ENCODE results near the gene PLLP. TPM values are rescaled to one million over a fixed set of nuclear protein-coding genes. Genes with fewer than 3 reads are reported as not detected.
"Not testable (repeated sequence)": the region's sequence is repeated elsewhere in the genome, so short reads cannot be mapped to it uniquely, and the experiment has no call there.

Gene PLLP
- total RNA-seq, 1 donor from 2014 or later = 3.3 TPM

DNA sequence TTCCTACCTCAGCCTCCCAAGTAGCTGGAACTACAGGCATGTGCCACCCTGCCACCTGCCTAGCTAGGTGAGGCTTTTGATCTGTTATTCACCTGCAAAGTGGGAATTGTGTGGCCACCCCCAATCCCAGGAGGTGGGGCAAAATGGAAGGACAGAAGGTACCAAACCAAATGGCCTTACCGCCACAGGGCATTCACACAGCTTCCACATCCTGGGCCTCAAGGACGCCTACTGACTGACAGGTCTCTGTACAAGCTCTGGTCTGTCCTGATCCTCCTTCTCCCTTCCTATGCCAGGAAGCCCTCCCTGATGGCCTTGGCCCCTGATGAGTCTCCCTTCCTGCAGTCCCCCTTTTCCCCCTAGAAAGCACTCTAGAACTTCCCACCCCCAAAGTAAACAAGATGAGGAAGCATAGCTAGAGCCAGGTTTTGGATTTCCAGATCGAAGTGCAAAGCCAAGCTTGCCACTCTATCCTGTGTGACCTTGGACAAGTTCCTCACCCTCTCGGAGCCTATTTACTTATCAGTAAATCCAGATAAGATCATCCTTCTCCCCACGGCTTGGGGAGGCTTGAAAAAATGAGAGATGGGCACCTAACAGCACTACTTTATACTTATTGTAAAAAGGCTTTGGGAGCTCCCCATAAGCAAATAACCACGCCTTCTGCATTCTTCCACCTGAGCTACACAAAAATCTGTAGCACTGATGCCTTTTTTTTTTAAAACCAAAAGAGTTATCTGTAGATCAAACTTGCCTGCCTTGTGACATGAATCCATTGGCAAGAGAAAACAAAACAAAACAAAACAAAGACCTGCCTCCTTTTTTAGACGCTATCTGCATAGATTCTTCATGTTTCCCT lies 4.5 kb downstream of the PLLP start:
- no peaks in the 10 kb centered on the region for H3K9me3 Mint-ChIP-seq (ENCODE audit: unreplicated experiment)
- H3K27me3 Mint-ChIP-seq (ENCODE audit: unreplicated experiment) = peaks cover 11% of the 10 kb centered on the region
- H3K4me1 Mint-ChIP-seq (ENCODE audit: unreplicated experiment) = peaks cover 3% of the 10 kb centered on the region
- no peak for DNase-seq (ENCODE audit: low spot score)
- no peak overlapping the region for H3K4me3 Mint-ChIP-seq (ENCODE audit: unreplicated experiment)
- no peaks in the 10 kb centered on the region for H3K36me3 Mint-ChIP-seq (ENCODE audit: low read depth, unreplicated experiment)
- TF ChIP-seq, protein P1, sequence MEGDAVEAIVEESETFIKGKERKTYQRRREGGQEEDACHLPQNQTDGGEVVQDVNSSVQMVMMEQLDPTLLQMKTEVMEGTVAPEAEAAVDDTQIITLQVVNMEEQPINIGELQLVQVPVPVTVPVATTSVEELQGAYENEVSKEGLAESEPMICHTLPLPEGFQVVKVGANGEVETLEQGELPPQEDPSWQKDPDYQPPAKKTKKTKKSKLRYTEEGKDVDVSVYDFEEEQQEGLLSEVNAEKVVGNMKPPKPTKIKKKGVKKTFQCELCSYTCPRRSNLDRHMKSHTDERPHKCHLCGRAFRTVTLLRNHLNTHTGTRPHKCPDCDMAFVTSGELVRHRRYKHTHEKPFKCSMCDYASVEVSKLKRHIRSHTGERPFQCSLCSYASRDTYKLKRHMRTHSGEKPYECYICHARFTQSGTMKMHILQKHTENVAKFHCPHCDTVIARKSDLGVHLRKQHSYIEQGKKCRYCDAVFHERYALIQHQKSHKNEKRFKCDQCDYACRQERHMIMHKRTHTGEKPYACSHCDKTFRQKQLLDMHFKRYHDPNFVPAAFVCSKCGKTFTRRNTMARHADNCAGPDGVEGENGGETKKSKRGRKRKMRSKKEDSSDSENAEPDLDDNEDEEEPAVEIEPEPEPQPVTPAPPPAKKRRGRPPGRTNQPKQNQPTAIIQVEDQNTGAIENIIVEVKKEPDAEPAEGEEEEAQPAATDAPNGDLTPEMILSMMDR (IDR thresholded peaks at IDR 0.05; ENCODE audit: unreplicated experiment) = no peak
- no peak overlapping the region for H3K27ac Mint-ChIP-seq (ENCODE audit: unreplicated experiment)

DNA sequence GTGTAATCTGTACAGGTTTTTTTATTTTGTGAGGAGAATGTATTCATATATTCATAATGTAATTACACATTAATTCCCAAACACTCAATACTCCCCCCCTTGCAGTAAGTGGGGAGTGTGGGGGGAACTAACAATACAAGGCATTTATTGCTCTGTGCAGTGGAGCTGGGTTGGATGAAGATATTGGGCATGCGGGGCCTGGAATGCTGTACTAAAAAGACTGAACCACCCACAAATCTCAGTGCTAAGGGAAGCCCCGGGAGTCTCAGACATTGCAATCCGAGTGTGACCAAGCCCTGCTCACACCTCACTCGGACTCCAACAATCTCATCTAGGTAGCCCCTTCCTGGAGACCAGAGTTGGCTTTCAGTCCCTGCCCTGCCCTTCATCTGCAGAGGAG lies 6.0 kb downstream of the PLLP start:
- H3K4me1 Mint-ChIP-seq (ENCODE audit: unreplicated experiment) = peaks cover 3% of the 10 kb centered on the region
- no peak overlapping the region for H3K27ac Mint-ChIP-seq (ENCODE audit: unreplicated experiment)
- no peak for DNase-seq (ENCODE audit: low spot score)
- TF ChIP-seq, protein P1 (IDR thresholded peaks at IDR 0.05; ENCODE audit: unreplicated experiment) = no peak
- no peak overlapping the region for H3K4me3 Mint-ChIP-seq (ENCODE audit: unreplicated experiment)
- peaks cover 11% of the 10 kb centered on the region for H3K27me3 Mint-ChIP-seq (ENCODE audit: unreplicated experiment)
- H3K9me3 Mint-ChIP-seq (ENCODE audit: unreplicated experiment) = no peaks in the 10 kb centered on the region
- no peaks in the 10 kb centered on the region for H3K36me3 Mint-ChIP-seq (ENCODE audit: low read depth, unreplicated experiment)

DNA sequence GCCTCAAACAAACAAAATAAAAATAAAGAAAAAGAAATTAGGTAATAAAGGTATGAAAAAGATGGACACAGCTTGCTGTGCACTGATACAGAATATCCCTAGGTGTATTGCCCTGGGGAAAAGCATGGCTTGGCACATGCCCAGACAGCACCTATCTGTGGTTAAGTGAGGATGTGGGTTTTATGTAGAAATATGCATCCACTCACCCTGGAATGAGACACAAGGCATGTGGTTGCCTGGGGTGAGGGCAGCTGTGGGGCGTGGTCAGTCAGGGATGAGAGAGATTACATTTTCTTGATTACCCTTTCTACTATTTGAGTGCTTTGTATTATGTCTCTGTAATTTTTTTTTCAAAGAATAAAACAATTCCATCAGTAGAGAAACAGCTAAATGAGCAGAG lies 6.9 kb downstream of the PLLP start:
- DNase-seq (ENCODE audit: low spot score) = no peak
- Mint-ChIP-seq H3K27ac (ENCODE audit: unreplicated experiment) (no peak overlapping the region), H3K4me1 (ENCODE audit: unreplicated experiment) (peaks cover 3% of the 10 kb centered on the region), H3K27me3 (ENCODE audit: unreplicated experiment) (peaks cover 7% of the 10 kb centered on the region), H3K9me3 (ENCODE audit: unreplicated experiment) (no peaks in the 10 kb centered on the region), H3K4me3 (ENCODE audit: unreplicated experiment) (no peak overlapping the region), H3K36me3 (ENCODE audit: low read depth, unreplicated experiment) (no peaks in the 10 kb centered on the region)
- TF ChIP-seq, protein P1 (IDR thresholded peaks at IDR 0.05; ENCODE audit: unreplicated experiment) = no peak

DNA sequence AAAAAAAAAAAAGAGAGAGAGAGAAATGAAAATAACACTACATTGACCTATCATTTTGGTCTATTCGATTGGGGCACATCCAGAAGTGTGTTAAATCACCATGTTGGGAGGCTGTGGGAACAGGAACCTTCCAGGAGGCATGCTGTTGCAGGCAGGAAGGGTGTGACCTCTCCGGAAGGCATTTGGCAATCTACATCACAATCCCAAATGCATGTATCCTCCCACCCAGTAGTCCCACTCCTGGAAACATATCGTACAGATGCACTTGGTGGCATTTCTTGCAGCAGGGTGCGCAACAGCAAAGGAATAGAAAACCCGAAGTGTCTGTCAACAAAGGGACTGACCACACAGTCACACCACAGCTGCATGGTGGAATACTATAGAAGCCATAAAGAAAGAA lies 7.9 kb downstream of the PLLP start:
- Mint-ChIP-seq H3K36me3 (ENCODE audit: low read depth, unreplicated experiment) (no peaks in the 10 kb centered on the region), H3K4me3 (ENCODE audit: unreplicated experiment) (no peak overlapping the region), H3K4me1 (ENCODE audit: unreplicated experiment) (peaks cover 3% of the 10 kb centered on the region), H3K9me3 (ENCODE audit: unreplicated experiment) (no peaks in the 10 kb centered on the region), H3K27me3 (ENCODE audit: unreplicated experiment) (peaks cover 7% of the 10 kb centered on the region), H3K27ac (ENCODE audit: unreplicated experiment) (no peak overlapping the region)
- TF ChIP-seq, protein P1 (IDR thresholded peaks at IDR 0.05; ENCODE audit: unreplicated experiment) = no peak
- no peak for DNase-seq (ENCODE audit: low spot score)

DNA sequence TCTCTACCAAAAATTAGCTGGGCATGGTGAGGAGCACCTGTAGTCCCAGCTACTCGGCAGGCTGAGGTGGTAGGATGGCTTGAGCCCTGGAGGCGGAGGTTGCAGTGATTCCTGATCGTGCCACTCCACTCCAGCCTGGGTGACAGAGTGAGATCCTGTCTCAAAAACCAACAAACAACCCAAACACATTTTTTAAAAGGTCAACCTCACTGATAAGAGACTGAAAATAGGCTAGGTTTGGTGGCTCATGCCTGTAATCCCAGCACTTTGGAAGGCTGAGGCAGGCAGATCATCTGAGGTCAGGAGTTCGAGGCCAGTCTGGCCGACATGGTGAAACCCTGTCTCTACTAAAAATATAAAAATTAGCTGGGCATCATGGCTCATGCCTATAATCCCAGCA lies 8.5 kb downstream of the PLLP start:
- H3K36me3 Mint-ChIP-seq (ENCODE audit: low read depth, unreplicated experiment); H3K27ac Mint-ChIP-seq (ENCODE audit: unreplicated experiment); H3K27me3 Mint-ChIP-seq (ENCODE audit: unreplicated experiment); H3K4me3 Mint-ChIP-seq (ENCODE audit: unreplicated experiment); H3K9me3 Mint-ChIP-seq (ENCODE audit: unreplicated experiment); H3K4me1 Mint-ChIP-seq (ENCODE audit: unreplicated experiment); DNase-seq (ENCODE audit: low spot score): not testable (repeated sequence)

Data from endothelial cell (in vitro differentiated cells).